ENCODE measurements around the gene OSBPL1A. TPM values are rescaled to one million over a fixed set of nuclear protein-coding genes. Genes with fewer than 3 reads are reported as not detected.

Gene OSBPL1A
- total and polyA plus RNA-seq, 9 donors = 43.0 to 68.0 (median 56.7) TPM

DNA sequence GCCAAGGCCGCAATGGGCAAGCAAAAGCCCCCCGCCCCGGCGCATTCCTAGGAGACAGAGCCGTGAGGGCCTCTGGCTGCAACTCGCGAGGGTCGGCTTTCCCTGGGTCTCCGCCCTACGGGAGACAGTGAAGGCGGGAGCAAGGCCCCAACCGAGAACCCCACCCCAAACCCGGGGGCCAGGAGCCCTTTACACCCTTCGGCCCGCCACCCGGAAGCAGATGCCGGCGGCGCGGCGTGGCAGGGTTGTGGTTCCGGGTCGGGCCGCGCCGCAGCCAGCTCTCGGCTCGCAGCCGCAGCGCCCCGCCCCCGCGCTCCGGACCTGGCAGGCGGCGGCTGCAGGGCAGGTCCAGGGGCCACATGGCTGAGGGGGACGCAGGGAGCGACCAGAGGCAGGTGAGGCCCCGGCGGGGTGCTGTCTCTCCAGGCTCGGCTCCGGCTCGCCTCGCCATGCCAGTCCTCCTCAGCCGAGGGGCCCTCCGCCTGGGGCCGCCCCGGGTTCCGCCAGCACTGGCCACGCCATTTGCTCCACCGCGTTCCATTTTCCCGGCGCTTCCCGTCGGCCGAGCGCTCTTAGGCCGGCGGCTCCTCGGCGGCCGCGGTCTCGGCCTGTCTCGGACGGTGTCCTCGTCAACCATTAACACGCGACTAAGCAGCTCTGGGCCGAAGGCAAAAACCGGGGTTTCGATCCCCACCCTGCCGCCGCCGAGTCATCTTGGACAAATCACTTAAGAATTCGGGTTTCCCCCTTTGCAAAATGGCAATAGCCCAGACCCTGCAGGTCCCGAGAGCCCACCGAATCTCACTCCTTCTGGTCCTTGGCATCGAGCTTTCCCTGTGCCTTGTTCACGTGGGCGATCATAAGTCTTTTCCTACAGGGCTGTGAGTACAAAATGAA lies 29.0 kb upstream of the OSBPL1A start, which contains the start of gene IMPACT:
Gene IMPACT, plus strand, starts transcription at position 273 of the 897 bp plus-strand sequence. Its CDS starts 87 bp downstream, at position 360.
- Histone ChIP-seq H3K27me3 (ENCODE audit: control insufficient read depth, insufficient read depth, low read length) (peaks cover 14% of the 10 kb centered on the region), H3K27ac (ENCODE audit: low read length) (peak within 1 kb of the TSS; percentile 80), H3K4me3 (ENCODE audit: low read length) (peak within 1 kb of the TSS; percentile 86), H3K9me3 (replicated peaks; ENCODE audit: control insufficient read depth, low read depth, low read length) (no peaks in the 10 kb centered on the region), H3K36me3 (ENCODE audit: control insufficient read depth, insufficient read depth, low read length) (peaks cover 6% of the 10 kb centered on the region), H3K4me1 (ENCODE audit: control insufficient read depth, insufficient read depth, low read length) (no peaks in the 10 kb centered on the region)
- WGBS (ENCODE audit: insufficient coverage) = under 1% methylated on average over 80 of the region's 82 CpGs
- DNase-seq = peak; percentile 91

DNA sequence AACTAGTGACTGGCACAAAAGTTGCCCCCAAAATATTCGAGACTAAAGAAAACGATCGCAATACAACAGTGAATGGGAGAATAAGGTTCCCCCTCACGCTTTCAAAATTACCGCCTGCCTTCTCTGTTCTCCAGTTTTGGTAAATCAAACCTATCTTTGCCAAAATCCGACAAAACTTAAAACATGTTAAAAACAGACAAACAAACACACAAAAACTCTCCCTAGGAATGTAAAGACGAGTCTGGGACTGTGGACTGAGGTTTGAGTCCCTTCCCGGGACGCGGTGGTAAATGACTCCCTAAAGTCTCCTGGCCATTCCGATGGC lies 28.4 kb upstream of the OSBPL1A start:
- H3K27ac ChIP-seq (ENCODE audit: low read length) = peak overlapping the region; percentile 79
- no peak for DNase-seq
- H3K36me3 ChIP-seq (ENCODE audit: control insufficient read depth, insufficient read depth, low read length) = peaks cover 2% of the 10 kb centered on the region
- peaks cover 15% of the 10 kb centered on the region for H3K27me3 ChIP-seq (ENCODE audit: control insufficient read depth, insufficient read depth, low read length)
- no peaks in the 10 kb centered on the region for H3K4me1 ChIP-seq (ENCODE audit: control insufficient read depth, insufficient read depth, low read length)
- peak overlapping the region; percentile 86 for H3K4me3 ChIP-seq (ENCODE audit: low read length)
- no peaks in the 10 kb centered on the region for H3K9me3 ChIP-seq (replicated peaks; ENCODE audit: control insufficient read depth, low read depth, low read length)
- 10% methylated on average over 6 of the region's 11 CpGs for WGBS (ENCODE audit: insufficient coverage)

DNA sequence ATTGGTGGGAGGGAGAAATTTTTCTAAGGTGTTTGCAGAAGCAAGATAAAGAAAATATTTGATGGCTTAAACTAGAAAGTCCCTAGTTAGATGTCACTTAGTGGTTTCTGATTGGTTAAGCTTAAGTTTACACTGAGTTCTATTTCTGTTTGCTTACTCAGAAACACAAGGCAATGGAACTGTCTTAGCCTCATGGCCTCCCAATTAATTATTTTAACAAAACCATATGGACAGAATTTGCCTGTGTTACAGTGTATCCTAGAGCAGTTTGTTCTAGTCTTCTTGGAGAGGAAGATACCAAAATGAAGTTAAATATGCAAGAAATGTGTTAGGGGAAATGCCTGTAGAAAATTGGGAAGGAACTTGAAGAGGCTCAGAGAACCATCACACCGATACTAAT lies 24.2 kb upstream of the OSBPL1A start:
- H3K4me3 ChIP-seq (ENCODE audit: low read length) = no peak overlapping the region
- WGBS (ENCODE audit: insufficient coverage) = 90% methylated on average over 1 of the region's 1 CpG
- H3K4me1 ChIP-seq (ENCODE audit: control insufficient read depth, insufficient read depth, low read length) = no peaks in the 10 kb centered on the region
- H3K27me3 ChIP-seq (ENCODE audit: control insufficient read depth, insufficient read depth, low read length) = peaks cover 46% of the 10 kb centered on the region
- H3K9me3 ChIP-seq (replicated peaks; ENCODE audit: control insufficient read depth, low read depth, low read length) = no peaks in the 10 kb centered on the region
- DNase-seq = no peak
- no peak overlapping the region for H3K27ac ChIP-seq (ENCODE audit: low read length)
- no peaks in the 10 kb centered on the region for H3K36me3 ChIP-seq (ENCODE audit: control insufficient read depth, insufficient read depth, low read length)

DNA sequence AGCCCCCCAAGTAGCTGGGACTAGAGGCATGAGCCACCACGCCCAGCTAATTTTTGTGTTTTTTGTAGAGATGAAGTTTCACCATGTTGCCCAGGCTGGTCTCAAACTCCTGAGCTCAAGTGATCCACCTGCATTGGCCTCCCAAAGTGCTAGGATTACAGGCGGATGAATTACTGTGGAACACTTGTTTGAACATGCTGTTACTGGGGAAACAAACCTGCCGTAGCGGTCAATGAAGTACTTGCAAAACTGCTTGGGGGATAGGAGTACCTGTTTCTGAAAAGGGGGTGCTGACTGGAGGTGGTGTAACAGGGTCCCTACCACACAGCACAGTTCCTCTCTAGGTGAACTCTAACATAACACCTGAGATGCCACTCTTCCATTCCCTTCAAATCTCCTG lies 22.9 kb upstream of the OSBPL1A start:
- WGBS (ENCODE audit: insufficient coverage) = 80% methylated on average over 2 of the region's 4 CpGs
- Histone ChIP-seq H3K36me3 (ENCODE audit: control insufficient read depth, insufficient read depth, low read length) (no peaks in the 10 kb centered on the region), H3K4me1 (ENCODE audit: control insufficient read depth, insufficient read depth, low read length) (no peaks in the 10 kb centered on the region), H3K27ac (ENCODE audit: low read length) (no peak overlapping the region), H3K27me3 (ENCODE audit: control insufficient read depth, insufficient read depth, low read length) (peaks cover 44% of the 10 kb centered on the region), H3K9me3 (replicated peaks; ENCODE audit: control insufficient read depth, low read depth, low read length) (no peaks in the 10 kb centered on the region), H3K4me3 (ENCODE audit: low read length) (no peak overlapping the region)
- no peak for DNase-seq

DNA sequence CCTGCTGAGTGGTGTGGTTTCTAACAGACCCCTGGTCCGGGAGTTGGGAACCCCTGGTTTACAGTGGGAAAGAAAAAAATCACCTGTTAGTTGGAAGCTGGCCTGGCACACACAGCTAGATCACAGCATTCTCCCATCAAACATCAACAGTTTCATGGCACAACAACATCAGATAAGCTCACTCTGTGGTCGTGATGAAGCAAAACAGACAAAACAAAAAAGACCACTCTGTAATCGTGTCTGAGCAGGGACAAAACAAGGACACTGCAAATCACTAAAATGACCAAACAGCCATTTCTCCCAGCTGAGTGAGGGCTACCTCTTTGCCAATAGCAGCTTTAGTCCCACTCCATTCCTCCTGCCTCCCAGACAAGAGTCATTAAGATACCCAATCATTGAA lies 19.9 kb upstream of the OSBPL1A start:
- Histone ChIP-seq H3K4me1 (ENCODE audit: control insufficient read depth, insufficient read depth, low read length) (no peaks in the 10 kb centered on the region), H3K27ac (ENCODE audit: low read length) (no peak overlapping the region), H3K4me3 (ENCODE audit: low read length) (no peak overlapping the region), H3K36me3 (ENCODE audit: control insufficient read depth, insufficient read depth, low read length) (no peaks in the 10 kb centered on the region), H3K9me3 (replicated peaks; ENCODE audit: control insufficient read depth, low read depth, low read length) (no peaks in the 10 kb centered on the region), H3K27me3 (ENCODE audit: control insufficient read depth, insufficient read depth, low read length) (peaks cover 39% of the 10 kb centered on the region)
- DNase-seq = no peak
- 0% methylated on average over 1 of the region's 3 CpGs for WGBS (ENCODE audit: insufficient coverage)

DNA sequence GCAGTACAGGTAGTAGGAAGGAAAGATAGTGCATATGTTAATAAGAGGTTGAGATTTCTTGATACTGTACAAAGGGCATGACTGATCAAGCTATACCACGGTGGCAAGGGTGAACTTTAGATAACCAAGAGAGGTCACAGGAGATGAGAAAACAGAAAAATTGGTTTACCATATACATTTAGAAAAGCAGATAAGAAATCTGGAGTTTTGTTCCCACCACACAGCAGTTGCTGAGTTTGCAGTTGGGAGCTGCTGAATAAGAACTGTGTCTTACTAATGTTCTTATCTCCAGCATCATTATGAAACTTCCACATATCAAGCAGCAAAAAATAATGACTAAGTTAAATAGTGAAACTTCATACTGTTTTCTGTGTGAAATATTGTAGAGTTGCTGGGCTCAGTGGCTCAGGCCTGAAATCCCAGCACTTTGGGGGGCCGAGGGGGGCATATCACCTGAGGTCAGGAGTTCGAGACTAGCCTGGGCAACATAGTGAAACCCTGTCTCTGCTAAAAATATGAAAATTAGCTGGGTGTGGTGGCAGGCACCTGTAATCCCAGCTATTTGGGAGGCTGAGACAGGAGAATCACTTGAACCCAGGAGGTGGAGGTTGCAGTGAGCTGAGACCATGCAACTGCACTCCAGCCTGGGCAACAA lies 16.9 kb upstream of the OSBPL1A start:
- H3K4me1 ChIP-seq (ENCODE audit: control insufficient read depth, insufficient read depth, low read length) = no peaks in the 10 kb centered on the region
- DNase-seq = no peak
- H3K36me3 ChIP-seq (ENCODE audit: control insufficient read depth, insufficient read depth, low read length) = no peaks in the 10 kb centered on the region
- peaks cover 20% of the 10 kb centered on the region for H3K27me3 ChIP-seq (ENCODE audit: control insufficient read depth, insufficient read depth, low read length)
- H3K9me3 ChIP-seq (replicated peaks; ENCODE audit: control insufficient read depth, low read depth, low read length) = no peaks in the 10 kb centered on the region
- no peak overlapping the region for H3K27ac ChIP-seq (ENCODE audit: low read length)
- 90% methylated on average over 2 of the region's 3 CpGs for WGBS (ENCODE audit: insufficient coverage)
- no peak overlapping the region for H3K4me3 ChIP-seq (ENCODE audit: low read length)

DNA sequence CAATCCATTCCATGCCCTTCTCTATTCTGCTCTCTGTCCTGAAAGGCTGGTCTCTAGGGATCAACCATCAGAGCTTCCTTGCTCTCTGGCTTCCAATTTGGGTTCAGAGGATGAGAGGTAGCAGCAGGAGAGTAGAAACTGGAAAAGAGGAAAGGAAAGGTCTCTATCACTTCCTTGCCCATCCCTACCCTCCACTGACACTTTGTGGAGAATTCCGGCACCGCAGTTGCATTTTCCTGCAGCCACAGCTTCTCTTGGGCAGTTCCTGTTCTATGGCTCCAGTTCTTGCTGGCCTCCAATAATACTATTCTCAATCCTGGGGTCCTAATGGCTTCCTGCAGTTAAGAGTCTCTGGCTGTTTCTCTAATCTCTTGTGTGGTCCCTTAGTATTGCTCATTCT lies 15.5 kb upstream of the OSBPL1A start:
- 62% methylated on average over 2 of the region's 2 CpGs for WGBS (ENCODE audit: insufficient coverage)
- Histone ChIP-seq H3K27me3 (ENCODE audit: control insufficient read depth, insufficient read depth, low read length) (peaks cover 12% of the 10 kb centered on the region), H3K27ac (ENCODE audit: low read length) (no peak overlapping the region), H3K4me1 (ENCODE audit: control insufficient read depth, insufficient read depth, low read length) (no peaks in the 10 kb centered on the region), H3K9me3 (replicated peaks; ENCODE audit: control insufficient read depth, low read depth, low read length) (no peaks in the 10 kb centered on the region), H3K36me3 (ENCODE audit: control insufficient read depth, insufficient read depth, low read length) (no peaks in the 10 kb centered on the region), H3K4me3 (ENCODE audit: low read length) (no peak overlapping the region)
- peak; percentile 36 for DNase-seq

DNA sequence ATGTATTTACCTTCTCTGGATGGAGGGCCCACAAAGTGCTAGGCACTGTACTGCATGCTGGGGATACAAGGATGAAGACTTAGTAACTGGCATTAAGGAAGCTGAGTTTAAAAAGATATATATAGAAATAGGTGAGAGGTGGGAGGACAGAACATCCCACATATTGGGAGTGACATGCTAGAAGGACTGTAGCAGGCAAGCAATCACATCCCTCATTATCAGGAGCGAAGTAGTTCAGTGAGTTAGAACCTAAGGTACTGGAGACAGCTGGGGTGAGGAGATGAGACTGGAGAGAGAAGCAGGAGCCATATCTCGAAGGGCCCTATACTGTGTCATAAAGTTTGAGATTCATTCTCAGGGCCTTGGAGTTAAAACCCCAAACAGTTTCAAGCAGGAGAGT lies 10.9 kb upstream of the OSBPL1A start:
- H3K27ac ChIP-seq (ENCODE audit: low read length) = no peak overlapping the region
- no peak for DNase-seq
- H3K9me3 ChIP-seq (replicated peaks; ENCODE audit: control insufficient read depth, low read depth, low read length) = no peaks in the 10 kb centered on the region
- H3K36me3 ChIP-seq (ENCODE audit: control insufficient read depth, insufficient read depth, low read length) = no peaks in the 10 kb centered on the region
- no peak overlapping the region for H3K4me3 ChIP-seq (ENCODE audit: low read length)
- H3K27me3 ChIP-seq (ENCODE audit: control insufficient read depth, insufficient read depth, low read length) = no peaks in the 10 kb centered on the region
- 100% methylated on average over 1 of the region's 2 CpGs for WGBS (ENCODE audit: insufficient coverage)
- no peaks in the 10 kb centered on the region for H3K4me1 ChIP-seq (ENCODE audit: control insufficient read depth, insufficient read depth, low read length)

DNA sequence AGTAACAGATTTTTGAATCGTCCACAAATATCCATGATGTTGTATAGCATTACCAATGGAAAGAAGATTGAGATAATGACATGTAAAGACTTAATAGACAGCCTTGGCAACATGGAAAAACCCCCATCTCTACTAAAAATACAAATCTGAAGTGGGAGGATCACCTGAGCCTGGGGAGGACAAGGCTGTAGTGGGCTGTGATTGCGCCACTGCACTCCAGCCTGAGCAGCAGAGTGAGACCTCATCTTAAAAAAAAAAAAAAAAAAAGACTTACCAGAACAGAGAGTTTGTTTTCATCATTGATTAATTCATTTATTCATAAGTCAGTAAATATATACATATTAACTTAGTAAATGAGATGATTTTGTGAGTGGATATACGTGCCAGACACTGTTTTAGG lies 7.0 kb upstream of the OSBPL1A start:
- Histone ChIP-seq H3K9me3 (replicated peaks; ENCODE audit: control insufficient read depth, low read depth, low read length) (no peaks in the 10 kb centered on the region), H3K4me3 (ENCODE audit: low read length) (no peak overlapping the region), H3K27me3 (ENCODE audit: control insufficient read depth, insufficient read depth, low read length) (no peaks in the 10 kb centered on the region), H3K27ac (ENCODE audit: low read length) (no peak overlapping the region), H3K4me1 (ENCODE audit: control insufficient read depth, insufficient read depth, low read length) (no peaks in the 10 kb centered on the region), H3K36me3 (ENCODE audit: control insufficient read depth, insufficient read depth, low read length) (no peaks in the 10 kb centered on the region)
- no CpG with 5 or more reads among the region's 3 CpGs for WGBS (ENCODE audit: insufficient coverage)
- no peak for DNase-seq

DNA sequence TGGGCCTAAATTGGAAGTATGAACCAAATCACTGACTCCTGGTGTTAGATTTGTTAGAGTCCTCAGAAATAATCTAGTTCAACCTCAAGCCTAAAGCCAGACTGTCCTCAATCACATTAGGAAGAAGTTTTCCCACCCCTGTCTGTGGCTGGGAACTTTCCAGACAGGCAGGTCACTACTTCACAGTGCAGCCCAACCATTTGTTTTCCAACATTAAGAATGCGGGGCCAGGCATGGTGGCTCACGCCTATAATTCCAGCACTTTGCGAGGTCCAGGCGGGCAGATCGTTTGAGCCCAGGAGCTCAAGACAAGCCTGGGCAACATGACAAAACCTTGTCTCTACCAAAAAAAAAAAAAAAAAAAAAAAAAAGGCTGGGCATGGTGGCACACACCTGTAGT lies 5.5 kb upstream of the OSBPL1A start:
- Histone ChIP-seq H3K27ac (ENCODE audit: low read length) (no peak overlapping the region), H3K4me3 (ENCODE audit: low read length) (no peak overlapping the region), H3K9me3 (replicated peaks; ENCODE audit: control insufficient read depth, low read depth, low read length) (no peaks in the 10 kb centered on the region), H3K27me3 (ENCODE audit: control insufficient read depth, insufficient read depth, low read length) (no peaks in the 10 kb centered on the region), H3K4me1 (ENCODE audit: control insufficient read depth, insufficient read depth, low read length) (no peaks in the 10 kb centered on the region), H3K36me3 (ENCODE audit: control insufficient read depth, insufficient read depth, low read length) (no peaks in the 10 kb centered on the region)
- WGBS (ENCODE audit: insufficient coverage) = 86% methylated on average over 1 of the region's 5 CpGs
- DNase-seq = no peak

Measured in muscle of leg (tissue), 11 donors.